Effector memory CD4-positive, alpha-beta T cell (primary cell): ENCODE data around the gene MYT1.

Source experiments
- DNase-seq, 3 donors: peaks; one replicate each; pipeline ENCODE4 v3.0.0-alpha.2; 2020
- H3K27ac ChIP-seq: 2 replicates; pipeline ENCODE4 v1.7.0; 2013; ENCODE audit warnings: mild to moderate bottlenecking, low read length, moderate library complexity; ENCODE audit not compliant: insufficient read depth, poor library complexity, severe bottlenecking
- H3K27me3 ChIP-seq: replicated peaks from 2 replicates; pipeline ENCODE4 v1.7.0; 2013; ENCODE audit warnings: mild to moderate bottlenecking, low read length; ENCODE audit not compliant: insufficient read depth, control insufficient read depth, poor library complexity, severe bottlenecking
- H3K36me3 ChIP-seq: 2 replicates; pipeline ENCODE4 v1.7.0; 2013; ENCODE audit warnings: mild to moderate bottlenecking, low read length, moderate library complexity; ENCODE audit not compliant: control insufficient read depth, insufficient read depth
- H3K4me1 ChIP-seq: 2 replicates; pipeline ENCODE4 v1.7.0; 2013; ENCODE audit warnings: low read length, mild to moderate bottlenecking; ENCODE audit not compliant: control insufficient read depth, insufficient read depth, poor library complexity, severe bottlenecking
- H3K4me3 ChIP-seq: 2 replicates; pipeline ENCODE4 v1.7.0; 2013; ENCODE audit warnings: low read length, low read depth, mild to moderate bottlenecking; ENCODE audit not compliant: insufficient read depth, poor library complexity, severe bottlenecking
- H3K9me3 ChIP-seq: 2 replicates; pipeline ENCODE4 v1.7.0; 2013; ENCODE audit warnings: mild to moderate bottlenecking, low read length, moderate library complexity; ENCODE audit not compliant: control insufficient read depth

Gene MYT1

GRCh38 chr20:64236137-64237088, 72.2 kb downstream of the MYT1 start:
- no peaks in the 10 kb centered on the region for H3K36me3 ChIP-seq

GRCh38 chr20:64237316-64237715, 73.1 kb downstream of the MYT1 start:
- Histone ChIP-seq H3K36me3 (no peaks in the 10 kb centered on the region), H3K4me3 (no peak overlapping the region), H3K4me1 (peaks cover 2% of the 10 kb centered on the region), H3K9me3 (no peaks in the 10 kb centered on the region), H3K27me3 (no peaks in the 10 kb centered on the region), H3K27ac (no peak overlapping the region)
- DNase-seq: no peak

More at GRCh38 chr20:64236137-64237088, 72.2 kb downstream of the MYT1 start:
- Histone ChIP-seq H3K27ac (no peak overlapping the region), H3K4me1 (peaks cover 2% of the 10 kb centered on the region), H3K9me3 (no peaks in the 10 kb centered on the region), H3K27me3 (no peaks in the 10 kb centered on the region), H3K4me3 (no peak overlapping the region)
- no peak for DNase-seq

GRCh38 chr20:64238115-64238825, 74.0 kb downstream of the MYT1 start:
- no peak overlapping the region for H3K27ac ChIP-seq
- no peaks in the 10 kb centered on the region for H3K36me3 ChIP-seq
- H3K4me3 ChIP-seq: no peak overlapping the region
- H3K27me3 ChIP-seq: no peaks in the 10 kb centered on the region
- H3K9me3 ChIP-seq: no peaks in the 10 kb centered on the region
- H3K4me1 ChIP-seq: peaks cover 2% of the 10 kb centered on the region
- no peak for DNase-seq

GRCh38 chr20:64238851-64239387, 74.7 kb downstream of the MYT1 start:
- H3K27me3 ChIP-seq: no peaks in the 10 kb centered on the region
- H3K4me1 ChIP-seq: peaks cover 2% of the 10 kb centered on the region
- DNase-seq: no peak
- no peaks in the 10 kb centered on the region for H3K9me3 ChIP-seq
- H3K36me3 ChIP-seq: no peaks in the 10 kb centered on the region
- no peak overlapping the region for H3K27ac ChIP-seq
- no peak overlapping the region for H3K4me3 ChIP-seq

GRCh38 chr20:64239449-64240242, 75.4 kb downstream of the MYT1 start:
- Histone ChIP-seq H3K27me3 (no peaks in the 10 kb centered on the region), H3K27ac (no peak overlapping the region), H3K36me3 (no peaks in the 10 kb centered on the region), H3K4me1 (no peaks in the 10 kb centered on the region), H3K4me3 (no peak overlapping the region), H3K9me3 (no peaks in the 10 kb centered on the region)
- DNase-seq: no peak

DNA sequence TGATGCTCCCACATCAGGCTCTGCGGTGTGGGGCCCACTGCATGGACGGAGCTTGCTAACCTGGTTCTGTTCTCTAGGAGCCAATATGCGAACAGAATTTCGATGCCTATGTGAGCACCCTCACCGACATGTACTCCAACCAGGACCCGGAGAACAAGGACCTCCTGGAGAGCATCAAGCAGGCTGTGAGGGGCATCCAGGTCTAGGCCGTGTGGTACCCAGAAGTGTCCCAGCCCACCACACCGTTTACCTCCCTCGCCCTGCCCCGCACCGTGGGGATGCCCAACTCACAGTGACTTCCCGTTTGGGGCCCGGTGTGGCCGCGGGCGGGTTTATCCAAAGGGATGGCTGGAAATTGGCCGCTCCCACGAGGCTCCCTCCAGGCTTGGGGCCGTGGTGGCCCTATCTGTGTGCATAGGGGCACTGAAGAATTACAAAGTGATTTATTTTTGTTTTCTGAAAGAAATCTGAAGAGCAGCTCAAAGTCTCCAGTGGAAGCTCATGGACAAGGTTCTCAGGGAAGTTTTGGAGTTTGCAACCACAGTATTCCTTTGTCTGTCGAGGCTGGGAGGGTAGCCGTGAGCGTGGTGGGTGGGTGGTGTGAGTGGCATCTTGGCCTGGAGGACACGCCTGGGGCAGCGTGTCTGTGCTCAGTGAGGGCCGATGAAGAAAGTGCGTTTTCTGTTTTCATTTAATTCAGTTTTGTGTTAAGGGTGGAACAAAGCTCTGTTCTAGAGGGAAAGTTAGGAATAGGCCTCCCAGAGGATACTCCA, 76.2 kb downstream of the MYT1 start:
- H3K4me1 ChIP-seq: no peaks in the 10 kb centered on the region
- no peaks in the 10 kb centered on the region for H3K9me3 ChIP-seq
- H3K27me3 ChIP-seq: no peaks in the 10 kb centered on the region
- DNase-seq: no peak
- H3K36me3 ChIP-seq: no peaks in the 10 kb centered on the region
- H3K4me3 ChIP-seq: no peak overlapping the region
- H3K27ac ChIP-seq: no peak overlapping the region

GRCh38 chr20:64241061-64241460, 76.8 kb downstream of the MYT1 start:
- H3K27me3 ChIP-seq: no peaks in the 10 kb centered on the region
- no peaks in the 10 kb centered on the region for H3K36me3 ChIP-seq
- no peak overlapping the region for H3K4me3 ChIP-seq
- no peak overlapping the region for H3K27ac ChIP-seq
- no peaks in the 10 kb centered on the region for H3K9me3 ChIP-seq
- H3K4me1 ChIP-seq: no peaks in the 10 kb centered on the region
- no peak for DNase-seq

DNA sequence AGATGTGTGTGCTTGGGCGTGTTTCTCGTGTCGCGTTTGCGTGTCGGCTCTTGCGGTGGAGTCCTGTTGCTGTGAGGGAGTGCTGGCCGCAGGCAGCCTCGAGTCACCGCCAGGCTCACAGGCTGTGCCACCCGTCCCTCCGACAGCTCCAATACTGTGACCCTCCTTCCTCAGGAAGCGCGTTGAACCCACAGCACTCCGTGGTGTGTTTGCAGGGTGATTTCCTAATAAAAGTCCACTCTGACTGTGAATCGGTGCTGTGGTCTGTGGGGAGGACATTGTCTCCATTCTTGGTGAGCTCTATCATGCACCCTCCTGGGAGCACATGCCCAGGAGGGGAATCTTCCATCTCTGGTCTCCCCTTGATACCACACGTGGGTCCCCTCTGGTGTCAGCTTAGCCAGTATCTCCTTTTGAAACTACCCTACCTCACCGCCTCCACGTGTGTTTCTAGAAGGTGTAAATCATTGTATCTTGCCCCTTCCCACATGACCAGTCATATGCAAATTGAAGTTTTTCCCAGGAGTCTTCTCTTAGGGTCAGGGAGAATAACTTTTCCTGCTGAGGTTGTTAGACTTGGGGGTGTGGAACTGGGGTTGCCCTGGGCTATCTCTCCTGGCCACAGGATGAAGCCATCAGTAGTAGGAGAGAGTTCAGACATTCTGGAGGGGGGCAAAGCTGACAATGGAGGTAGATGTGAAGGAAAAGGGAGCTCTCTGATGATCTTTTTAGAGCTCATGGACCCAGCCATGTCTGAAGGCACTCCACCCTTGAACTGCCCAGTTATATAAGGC, 77.9 kb downstream of the MYT1 start:
- H3K27me3 ChIP-seq: no peaks in the 10 kb centered on the region
- H3K9me3 ChIP-seq: no peaks in the 10 kb centered on the region
- no peak overlapping the region for H3K4me3 ChIP-seq
- no peak overlapping the region for H3K27ac ChIP-seq
- H3K4me1 ChIP-seq: no peaks in the 10 kb centered on the region
- no peak for DNase-seq
- no peaks in the 10 kb centered on the region for H3K36me3 ChIP-seq
